Measurements from ENCODE around the gene DNAJC10.
"Not testable (repeated sequence)": the region's sequence is repeated elsewhere in the genome, so short reads cannot be mapped to it uniquely, and the experiment has no call there.

Gene DNAJC10

DNA sequence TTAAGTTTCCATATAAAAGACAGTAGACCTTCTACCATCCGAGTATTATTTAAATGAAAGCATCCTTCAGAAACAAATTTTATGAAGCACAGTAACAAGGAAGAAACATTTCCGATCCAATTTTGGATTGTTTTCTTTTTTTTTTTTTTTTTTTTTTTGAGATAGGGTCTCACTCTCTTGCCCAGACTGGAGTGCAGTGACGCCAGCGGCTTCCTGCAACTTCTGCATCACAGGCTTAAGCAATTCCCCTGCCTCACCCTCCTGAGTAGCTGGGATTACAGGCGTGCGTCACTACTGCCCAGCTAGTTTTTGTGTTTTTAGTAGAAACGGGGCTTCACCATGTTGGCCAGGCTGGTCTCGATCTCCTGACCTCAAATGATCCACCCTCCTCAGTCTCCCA lies 3.1 kb downstream of the DNAJC10 start:
- not testable (repeated sequence) for DNase-seq

DNA sequence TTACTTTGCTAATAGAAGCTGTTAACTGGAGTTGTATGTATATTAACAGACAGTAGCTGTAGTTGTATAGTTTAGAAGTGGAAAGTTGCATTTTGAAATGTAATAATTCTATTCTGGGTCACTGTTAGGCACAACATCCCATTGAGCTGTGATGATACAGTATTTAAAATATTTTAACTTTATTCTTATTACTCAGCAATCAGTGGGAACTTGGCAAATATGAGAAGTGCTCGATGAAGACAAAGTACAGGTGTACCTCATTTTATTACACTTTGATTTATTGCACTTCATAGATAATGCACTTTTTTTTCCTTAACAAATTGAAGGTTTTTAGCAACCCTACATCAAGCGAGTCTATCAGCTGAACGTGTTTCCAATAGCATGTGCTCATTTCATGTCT lies 8.6 kb downstream of the DNAJC10 start:
- DNase-seq, result no peak

DNA sequence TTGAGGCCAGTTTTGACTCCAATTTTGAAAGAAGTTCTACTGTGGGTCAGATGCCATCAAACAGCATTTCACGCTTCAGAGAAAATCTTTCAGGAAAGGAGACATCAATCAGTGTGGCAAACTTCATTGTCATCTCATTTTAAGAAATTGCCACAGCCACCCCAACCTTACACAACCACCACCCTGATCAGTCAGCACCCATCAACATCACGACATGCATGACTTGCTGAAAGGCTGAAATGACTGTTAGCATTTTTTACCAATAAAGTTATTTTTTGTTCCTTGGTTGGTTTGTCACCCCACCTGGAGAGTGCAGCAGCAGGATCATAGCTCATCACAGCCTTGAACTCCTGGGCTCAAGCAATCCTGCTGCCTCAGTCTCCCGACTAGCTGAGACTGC lies 10.4 kb downstream of the DNAJC10 start:
- no peak for DNase-seq

DNA sequence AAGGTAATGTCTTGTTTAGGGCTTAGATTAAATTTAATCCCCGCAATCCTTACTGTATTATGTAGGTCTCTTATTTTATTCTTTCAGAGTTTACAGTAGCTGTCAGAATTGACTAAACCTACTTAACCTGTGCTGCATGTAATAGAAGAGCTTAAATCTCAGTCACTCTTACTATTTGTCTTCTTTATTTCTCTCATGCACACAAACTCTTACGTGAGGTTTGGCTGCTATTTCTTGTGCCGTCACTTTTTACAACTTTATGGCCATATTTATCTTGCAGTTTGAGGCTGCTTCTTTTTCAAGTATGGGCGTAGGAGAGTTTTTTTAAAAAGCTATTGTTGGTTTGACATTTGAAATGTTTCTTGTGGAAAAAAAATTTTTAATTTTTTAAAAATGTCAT lies 12.0 kb downstream of the DNAJC10 start:
- no peak for DNase-seq

DNA sequence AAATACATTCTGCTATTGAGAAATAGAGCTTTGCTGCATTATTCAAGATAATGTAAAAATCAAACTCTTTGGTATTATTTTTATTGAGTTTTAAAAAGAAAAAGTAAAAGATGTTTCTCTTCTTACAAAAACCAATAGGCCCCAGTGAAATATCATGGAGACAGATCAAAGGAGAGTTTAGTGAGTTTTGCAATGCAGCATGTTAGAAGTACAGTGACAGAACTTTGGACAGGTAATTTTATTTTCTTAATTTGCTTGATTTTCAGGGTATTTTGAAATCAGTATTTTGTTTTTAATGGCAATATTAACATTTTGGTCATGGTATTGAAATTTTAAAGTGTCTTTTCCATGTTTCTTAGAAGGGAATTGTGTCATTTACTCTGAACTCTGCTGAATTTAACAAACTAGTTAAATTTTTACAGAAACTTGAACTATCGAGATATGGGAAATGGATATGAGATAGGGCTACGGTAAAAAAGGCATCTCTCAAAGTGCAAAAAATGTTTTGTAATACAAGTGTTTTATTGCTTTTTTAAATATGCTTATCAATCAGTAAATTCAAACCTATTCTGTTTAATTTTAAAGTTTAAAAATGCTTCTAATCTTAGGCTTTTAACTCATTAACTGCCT lies 13.8 kb downstream of the DNAJC10 start:
- DNase-seq, result no peak

DNA sequence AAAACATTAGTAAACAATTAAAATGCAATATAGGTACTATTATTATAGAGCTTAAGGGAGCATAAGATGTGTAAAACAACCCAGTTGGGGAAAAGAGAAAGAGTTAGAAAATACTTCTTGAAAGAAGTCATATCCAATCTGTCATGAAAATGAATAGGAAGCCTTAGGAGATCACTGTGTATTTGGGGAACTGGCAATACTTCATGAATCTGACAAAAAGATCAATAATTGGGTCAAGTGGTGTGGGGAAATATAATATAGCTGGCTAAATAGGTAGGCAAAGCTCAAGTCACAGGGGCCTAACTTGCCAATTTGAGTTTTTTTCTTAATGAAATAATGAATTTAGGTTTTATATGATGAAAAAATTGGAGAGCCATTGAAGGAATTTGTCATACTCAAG lies 14.4 kb downstream of the DNAJC10 start:
- DNase-seq, result no peak

DNA sequence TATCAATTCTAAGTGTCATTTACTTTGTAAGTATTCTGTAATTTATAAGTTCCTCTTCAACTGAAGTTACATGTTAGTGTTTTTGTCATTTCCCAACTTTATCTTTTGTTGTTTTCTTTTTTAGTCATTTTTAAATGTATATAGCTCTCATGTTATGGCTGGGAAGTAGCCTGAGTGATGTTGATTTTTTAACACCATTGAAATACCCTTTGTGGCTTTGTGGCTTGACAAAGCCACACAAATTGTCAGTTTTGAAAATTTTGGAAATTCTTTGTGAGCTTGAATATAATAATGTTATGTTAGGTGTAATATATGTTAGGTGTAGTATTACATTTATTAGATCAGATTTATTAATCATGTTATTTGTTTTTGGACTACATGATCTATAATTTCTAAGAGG lies 16.7 kb downstream of the DNAJC10 start:
- no peak for DNase-seq

DNA sequence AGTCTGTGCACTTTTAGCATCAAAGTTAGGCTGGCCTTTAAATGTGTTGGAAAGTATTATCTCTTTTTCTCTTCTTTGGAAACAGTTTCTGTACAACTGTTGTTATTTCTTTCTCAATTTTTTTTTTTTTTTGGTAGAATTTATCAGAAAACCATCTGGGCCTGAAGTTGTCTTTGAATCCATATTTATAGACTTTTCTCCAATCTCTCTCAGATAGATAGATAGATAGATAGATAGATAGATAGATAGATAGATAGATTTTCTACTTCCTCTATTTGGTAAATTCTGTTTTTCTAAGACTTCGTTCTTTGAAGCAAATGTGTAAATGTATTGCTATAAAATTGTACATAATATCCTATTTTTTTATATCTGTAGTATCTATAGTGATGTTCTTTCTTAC lies 17.5 kb downstream of the DNAJC10 start:
- no peak for DNase-seq

DNA sequence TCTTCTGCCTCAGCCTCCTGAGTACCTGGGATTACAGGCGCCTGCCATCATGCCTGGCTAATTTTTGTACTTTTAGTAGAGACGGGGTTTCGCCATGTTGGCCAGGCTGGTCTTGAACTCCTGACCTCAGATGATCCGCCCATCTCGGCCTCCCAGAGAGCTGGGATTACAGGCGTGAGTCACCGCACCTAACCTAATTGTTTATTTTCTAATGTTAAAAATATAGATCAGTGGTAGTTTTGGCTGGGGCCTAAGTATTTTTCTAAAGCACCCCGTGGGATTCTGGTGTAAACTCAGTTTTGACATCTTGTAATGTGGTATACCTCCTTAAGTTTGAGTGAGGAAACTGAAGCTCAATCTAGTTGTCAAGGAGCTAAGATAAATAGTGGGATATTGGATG lies 20.8 kb downstream of the DNAJC10 start:
- DNase-seq, result not testable (repeated sequence)

DNA sequence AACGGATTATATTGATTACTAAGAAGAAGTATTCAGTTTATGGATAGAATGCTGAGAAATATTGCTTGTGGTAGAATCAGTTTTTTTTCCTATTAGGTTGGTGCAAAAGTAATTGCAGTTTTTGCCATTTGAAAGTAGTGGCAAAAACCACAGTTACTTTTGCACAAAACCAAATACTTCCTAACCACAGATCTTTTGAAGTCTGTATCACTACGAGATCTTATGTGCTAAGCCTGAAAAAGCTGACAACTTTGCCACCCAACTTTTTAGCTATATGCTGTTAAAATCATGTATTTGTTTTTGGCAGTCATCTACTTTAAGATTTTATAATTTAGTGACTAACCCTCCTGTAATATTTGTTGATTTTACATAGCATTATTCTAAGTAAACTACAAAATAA lies 24.6 kb downstream of the DNAJC10 start:
- no peak for DNase-seq

DNA sequence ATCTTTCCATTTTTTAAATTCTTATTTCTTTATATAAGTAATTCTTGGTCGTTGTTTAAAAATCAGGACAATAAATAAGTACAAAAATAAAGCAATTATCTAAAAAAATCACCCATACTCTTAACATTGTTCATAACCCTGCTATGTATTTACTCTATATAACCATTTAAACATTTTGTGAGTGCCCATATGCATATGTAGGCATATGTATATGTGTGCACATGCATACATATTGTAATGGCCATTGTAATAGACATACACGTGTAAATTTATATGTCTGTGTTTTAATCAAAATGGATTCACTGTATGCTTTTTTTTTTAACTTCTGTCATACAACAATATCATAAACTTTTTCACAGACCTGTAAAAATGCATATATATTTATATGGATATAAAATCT lies 25.6 kb downstream of the DNAJC10 start:
- no peak for DNase-seq

DNA sequence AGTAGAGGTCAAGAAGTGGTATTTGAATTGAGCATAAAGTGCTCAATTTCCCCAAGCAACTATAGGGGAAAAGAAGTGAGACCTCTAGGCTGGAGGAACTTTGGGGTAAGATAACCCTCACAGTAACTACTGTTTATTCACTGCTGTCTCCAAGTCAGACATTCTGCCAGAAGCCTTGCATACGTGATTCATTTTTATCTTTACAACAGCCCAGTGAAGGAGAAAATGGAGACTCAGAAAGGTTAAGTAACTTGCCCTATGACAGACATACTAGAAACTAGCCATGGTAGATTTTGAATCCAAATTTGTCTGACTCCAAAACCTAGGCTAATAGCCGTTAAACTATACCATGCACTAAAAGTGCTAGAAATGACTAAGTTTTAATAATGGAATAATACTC lies 28.4 kb downstream of the DNAJC10 start:
- DNase-seq, result no peak

DNA sequence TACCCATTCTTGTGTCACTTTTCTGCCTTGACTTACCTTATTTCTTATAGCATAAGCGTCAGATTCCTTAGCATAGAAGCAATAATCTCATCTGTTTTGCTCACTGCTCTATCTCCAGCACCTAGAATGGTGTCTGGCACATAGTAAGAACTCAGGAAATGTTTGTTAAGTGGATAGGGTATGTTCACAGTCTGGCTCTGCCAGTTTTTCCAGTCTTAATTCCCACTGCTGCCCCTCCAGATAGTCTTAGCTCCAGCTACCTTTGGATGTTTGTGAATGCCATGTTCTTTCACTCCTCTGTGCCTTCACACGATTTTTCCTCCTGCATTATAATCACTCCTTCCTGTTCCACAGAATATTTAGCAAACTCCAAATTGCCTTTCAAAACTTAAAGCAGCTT lies 29.0 kb downstream of the DNAJC10 start:
- DNase-seq, result no peak

DNA sequence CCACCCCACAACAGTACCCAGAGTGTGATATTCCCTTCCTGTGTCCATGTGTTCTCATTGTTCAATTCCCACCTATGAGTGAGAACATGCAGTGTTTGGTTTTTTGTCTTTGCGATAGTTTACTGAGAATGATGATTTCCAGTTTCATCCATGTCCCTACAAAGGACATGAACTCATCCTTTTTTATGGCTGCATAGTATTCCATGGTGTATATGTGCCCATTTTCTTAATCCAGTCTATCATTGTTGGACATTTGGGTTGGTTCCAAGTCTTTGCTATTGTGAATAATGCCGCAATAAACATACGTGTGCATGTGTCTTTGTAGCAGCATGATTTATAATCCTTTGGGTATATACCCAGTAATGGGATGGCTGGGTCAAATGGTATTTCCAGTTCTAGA lies 29.8 kb downstream of the DNAJC10 start:
- not testable (repeated sequence) for DNase-seq

DNA sequence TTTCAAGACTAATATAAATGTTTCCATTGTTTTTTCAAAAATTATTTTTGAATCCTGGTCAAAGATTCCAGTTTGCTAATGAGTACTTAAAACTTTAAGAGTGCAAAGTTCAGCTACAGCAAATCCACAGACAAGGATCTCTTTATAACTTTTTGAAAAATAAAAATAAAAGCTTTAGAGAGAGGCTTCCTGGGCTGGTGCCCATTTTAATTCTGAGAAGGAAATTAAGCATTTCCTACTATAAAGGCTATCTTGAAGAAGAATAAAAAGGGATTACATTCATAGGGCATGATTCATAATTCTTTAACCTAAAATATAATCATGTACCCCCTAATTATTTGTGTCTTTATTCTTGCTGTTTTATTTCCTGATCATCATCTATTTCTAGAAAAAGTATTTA lies 38.2 kb downstream of the DNAJC10 start:
- no peak for DNase-seq

DNA sequence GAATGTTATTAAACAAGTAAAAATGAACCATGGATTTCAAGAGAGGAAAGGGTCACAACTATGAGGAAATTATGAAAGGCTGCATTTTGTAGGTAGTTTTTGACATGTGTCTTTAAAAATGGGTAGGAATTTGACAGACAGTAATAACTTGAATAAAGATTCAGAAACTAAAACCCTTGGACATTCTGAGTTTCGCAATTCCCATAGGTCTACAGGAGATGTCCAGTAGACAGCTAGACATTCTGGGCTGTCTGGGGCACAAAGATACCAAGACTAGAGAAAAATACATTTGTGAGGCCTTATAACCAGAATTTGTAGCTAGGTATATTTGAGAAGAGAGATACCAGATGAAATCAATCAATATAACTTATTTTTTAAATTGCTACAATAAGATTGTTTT lies 42.3 kb downstream of the DNAJC10 start:
- DNase-seq, result no peak

DNA sequence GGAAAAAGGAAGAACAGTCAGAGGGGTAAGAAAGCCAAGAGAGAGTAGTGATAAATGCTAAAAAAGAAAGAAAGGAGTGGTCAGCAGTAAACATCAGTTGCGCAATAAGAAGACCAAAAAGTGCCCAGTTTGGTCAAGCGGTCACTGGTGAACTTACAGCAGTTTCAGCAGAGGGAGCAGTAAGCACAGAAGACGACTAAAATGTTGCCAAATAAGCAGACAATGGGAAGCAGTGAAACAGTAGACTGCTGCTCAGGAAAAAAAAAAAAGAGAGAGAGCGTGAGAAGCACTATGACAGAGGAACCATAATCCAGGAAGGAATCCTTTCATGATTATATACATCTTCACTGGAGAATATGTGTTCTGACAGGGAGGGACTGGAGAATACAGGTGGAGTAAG lies 45.8 kb downstream of the DNAJC10 start:
- peak in 8 of 56 donors; percentile 0 to 26 (median 6) for DNase-seq

DNA sequence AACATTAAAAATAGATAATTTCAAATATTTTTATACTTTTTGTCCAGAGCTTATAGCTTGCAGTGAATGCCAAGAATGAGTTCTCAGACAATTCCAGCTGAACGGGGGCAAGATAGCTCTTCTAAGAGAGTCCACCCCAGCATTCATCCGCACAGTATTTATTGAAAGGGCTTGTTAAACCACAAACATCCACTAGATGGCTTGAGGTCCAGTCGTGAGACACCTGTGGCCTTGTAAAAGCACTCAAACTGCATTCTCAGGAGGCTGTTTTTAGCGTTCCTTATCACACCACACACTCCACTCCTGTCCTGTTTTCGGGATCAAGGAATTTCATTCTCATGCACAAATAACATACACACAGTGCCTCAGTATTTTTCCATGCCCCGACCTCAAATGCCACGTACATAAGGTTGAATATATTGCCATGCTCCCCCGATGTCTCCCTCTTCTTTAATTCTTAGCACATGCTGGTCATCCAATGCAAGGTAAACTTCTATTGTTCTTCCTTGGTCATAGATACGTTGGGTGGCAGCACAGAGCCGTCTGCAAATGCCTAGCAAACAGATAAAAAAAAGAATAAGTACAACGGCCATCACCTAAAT lies 47.4 kb downstream of the DNAJC10 start:
- no peak for DNase-seq

DNA sequence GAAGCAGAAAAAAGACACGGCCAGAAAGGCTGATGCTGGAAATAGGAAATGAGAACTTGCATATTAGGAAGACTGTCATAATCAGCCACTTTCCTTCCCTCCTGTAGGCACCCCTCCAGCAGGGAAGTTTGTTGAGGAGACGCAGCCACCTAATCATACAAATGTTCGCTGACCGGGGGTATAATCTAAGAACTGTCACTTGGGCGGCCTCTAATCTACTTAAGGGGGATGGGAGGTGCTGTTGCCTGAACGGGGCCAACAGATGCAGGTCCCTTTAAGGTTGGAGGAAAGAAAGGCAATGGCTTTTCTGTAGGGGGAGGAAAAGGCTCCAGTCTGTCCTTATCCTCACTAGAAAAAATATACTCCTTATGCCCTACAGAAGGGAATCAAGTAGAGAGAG lies 50.6 kb downstream of the DNAJC10 start:
- DNase-seq, result no peak

DNA sequence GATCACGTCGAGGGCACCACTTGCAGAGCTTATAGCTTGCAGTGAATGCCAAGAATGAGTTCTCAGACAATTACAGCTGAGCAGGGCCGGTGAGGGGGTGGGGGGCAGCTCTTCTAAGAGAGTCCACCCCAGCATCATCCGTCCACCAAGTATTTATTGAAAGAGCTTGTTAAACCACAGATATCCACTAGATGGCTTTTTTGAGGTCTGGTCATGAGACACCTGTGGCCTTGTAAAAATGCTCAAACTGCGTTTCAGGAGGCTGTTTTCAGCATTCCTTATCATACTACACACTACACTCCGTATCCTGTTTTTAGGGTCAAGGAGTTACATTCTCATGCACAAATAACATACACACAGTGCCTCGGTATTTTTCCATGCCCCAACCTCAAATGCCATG lies 51.5 kb downstream of the DNAJC10 start:
- DNase-seq, result no peak

DNA sequence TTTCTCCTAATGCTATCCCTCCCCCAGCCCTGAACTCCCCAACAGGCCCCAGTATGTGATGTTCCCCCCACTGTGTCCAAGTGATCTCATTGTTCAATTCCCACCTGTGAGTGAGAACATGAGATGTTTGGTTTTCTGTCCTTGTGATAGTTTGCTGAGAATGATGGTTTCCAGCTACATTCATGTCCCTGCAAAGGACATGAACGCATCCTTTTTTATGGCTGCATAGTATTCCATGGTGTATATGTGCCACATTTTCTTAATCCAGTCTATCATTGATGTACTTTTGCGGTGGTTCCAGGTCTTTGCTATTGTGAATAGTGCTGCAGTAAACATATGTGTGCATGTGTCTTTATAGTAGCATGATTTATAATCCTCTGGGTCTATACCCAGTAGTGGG lies 52.9 kb downstream of the DNAJC10 start:
- DNase-seq, result not testable (repeated sequence)

DNA sequence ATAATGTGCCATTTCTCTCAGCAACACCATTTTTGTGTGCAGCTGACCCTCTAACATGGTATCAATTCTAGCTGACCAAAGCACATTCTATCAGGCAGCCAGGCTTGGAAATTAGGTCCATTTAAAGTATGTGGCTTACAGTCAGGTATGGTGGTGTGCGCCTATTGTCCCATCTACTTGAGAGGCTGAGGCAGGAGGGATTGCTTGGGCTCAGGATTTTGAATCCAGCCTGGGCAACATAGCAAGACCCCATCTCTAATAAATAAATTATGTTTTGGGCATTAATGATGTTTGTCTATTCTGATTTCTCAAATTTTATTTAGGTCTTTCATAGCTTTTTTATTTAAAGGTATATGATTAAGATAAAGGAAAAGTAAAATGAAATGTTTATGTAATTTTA lies 63.3 kb downstream of the DNAJC10 start:
- no peak for DNase-seq

DNA sequence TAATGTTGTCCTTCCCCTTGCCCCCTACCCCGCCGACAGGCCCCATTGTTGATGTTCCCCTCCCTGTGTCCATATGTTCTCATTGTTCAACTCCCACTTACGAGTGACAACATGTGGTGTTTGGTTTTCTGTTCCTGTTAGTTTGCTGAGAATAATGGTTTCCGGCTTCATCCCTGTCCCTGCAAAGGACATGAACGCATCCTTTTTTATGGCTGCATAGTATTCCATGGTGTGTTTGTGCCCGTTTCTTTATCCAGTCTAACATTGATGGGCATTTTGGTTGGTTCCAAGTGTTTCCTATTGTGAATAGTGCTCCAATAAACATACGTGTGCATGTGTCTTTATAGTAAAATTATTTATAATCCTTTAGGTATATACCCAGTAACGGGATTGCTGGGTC lies 65.0 kb downstream of the DNAJC10 start:
- not testable (repeated sequence) for DNase-seq

DNA sequence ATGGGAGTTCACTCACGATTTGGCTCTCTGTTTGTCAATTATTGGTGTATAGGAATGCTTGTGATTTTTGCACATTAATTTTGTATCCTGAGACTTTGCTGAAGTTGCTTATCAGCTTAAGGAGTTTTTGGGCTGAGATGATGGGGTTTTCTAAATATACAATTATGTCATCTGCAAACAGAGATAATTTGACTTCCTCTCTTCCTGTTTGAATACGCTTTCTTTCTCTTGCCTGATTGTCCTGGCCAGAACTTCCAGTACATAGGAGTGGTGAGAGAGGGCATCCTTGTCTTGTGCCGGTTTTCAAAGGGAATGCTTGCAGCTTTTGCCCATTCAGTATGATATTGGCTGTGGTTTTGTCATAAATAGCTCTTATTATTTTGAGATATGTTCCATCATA lies 66.6 kb downstream of the DNAJC10 start:
- DNase-seq, result not testable (repeated sequence)

Data from nucleus accumbens (tissue), 56 donors.